ENCODE measurements around the gene TEAD4. TPM values are rescaled to one million over a fixed set of nuclear protein-coding genes. Genes with fewer than 3 reads are reported as not detected.

TEAD4 gene
- total RNA-seq, 1 experiment from 2014 or later, result 127 TPM

DNA sequence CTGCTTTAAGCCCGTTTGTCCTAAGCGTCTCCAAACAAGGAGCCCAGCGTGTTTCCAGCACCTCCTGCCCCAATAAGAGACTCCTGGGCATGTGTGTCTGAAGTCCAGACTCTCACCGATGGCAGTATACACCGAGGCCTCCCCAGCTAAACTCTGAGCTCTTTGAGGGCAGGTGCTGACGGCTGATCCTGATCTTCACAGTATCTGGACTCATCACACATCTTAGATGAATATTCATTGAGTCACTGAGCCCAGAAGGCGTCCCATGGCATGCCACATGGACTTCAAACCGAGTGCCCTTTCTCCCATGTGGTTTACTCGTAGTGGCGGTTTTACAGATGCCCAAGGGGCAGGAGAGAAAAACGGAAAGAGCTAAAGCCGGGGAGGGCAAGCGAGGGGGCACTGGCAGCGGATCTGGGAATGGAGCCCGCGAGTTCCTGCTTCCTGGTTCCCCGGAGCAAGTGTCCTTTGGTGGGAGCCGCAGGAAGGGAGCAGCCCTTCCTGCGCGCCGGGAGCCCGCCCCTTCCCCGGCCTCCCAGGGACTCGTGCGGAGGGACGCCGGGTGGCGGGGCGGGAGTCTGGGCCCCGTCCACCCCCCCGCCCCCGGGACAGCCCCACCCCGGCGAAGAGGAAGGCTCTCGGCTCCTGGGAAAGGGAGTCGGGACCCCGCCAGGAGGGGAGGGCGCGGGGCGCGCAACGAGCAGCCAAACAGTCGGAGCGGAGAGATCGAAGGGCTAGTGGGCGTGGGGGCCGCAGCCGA, 585 bp upstream of the TEAD4 start:
- WGBS (ENCODE audit: extremely low coverage, insufficient read length, low lambda C conversion rate), result no CpG with 5 or more reads among the region's 48 CpGs
- Histone ChIP-seq H3K56ac (ENCODE audit: insufficient read length, low read depth, low read length) (no peak overlapping the region), H3K18ac (ENCODE audit: insufficient read length, low read depth, low read length) (no peak overlapping the region), H3K9me3 (ENCODE audit: control insufficient read depth, low read depth, low read length) (no peaks in the 10 kb centered on the region), H4K5ac (ENCODE audit: insufficient read length, low read depth, low read length) (no peak overlapping the region), H3K4me1 (ENCODE audit: insufficient read depth, low read length) (no peaks in the 10 kb centered on the region; the same call in 1 of the 2 replicates), H2BK5ac (ENCODE audit: insufficient read length, low read length) (no peak overlapping the region), H3K79me2 (ENCODE audit: insufficient read depth, low read length) (peaks cover 18% of the 10 kb centered on the region; the same call in 1 of the 2 replicates), H3T11ph (ENCODE audit: low read length) (no peak overlapping the region), H2AK5ac (ENCODE audit: insufficient read length, low read length) (no peak overlapping the region), H3K27ac (ENCODE audit: insufficient read length, low read depth, low read length) (peak overlapping the region; percentile 19), H2BK120ac (ENCODE audit: low read depth, low read length, poor library complexity, severe bottlenecking) (no peak overlapping the region), H2AFZ (ENCODE audit: low read length) (peak overlapping the region; percentile 0), H4K8ac (replicated peaks; ENCODE audit: insufficient read length, low read depth, low read length) (no peak overlapping the region), H3K23me2 (ENCODE audit: insufficient read length, low read depth, low read length, poor library complexity, severe bottlenecking) (peaks cover 22% of the 10 kb centered on the region), H4K20me1 (ENCODE audit: control insufficient read depth, insufficient read depth, insufficient read length) (peaks cover 3% of the 10 kb centered on the region), H3K23ac (ENCODE audit: insufficient read length, low read depth, low read length) (no peak overlapping the region), H2BK12ac (ENCODE audit: insufficient read length, low read depth, low read length) (no peak overlapping the region), H4K91ac (ENCODE audit: insufficient read length, low read depth, low read length) (no peak overlapping the region), H3K27me3 (ENCODE audit: insufficient read depth, low read length) (no peaks in the 10 kb centered on the region), H3K4me2 (ENCODE audit: insufficient read depth, insufficient read length, low read length) (peak overlapping the region; percentile 80), H3K79me1 (ENCODE audit: insufficient read depth, low read depth, low read length, poor library complexity, severe bottlenecking) (no peaks in the 10 kb centered on the region), H2BK15ac (ENCODE audit: low read depth, low read length) (no peak overlapping the region), H3K4ac (ENCODE audit: low read depth, low read length) (no peak overlapping the region), H3K14ac (ENCODE audit: insufficient read depth, low read length) (no peak overlapping the region; the same call in 1 of the 2 replicates), H2BK20ac (ENCODE audit: low read depth, low read length, poor library complexity, severe bottlenecking) (no peak overlapping the region), H3K9ac (ENCODE audit: extremely low read depth, insufficient read length, low read length) (peak overlapping the region; percentile 48)
- TF ChIP-seq CTCF (conservative IDR thresholded peaks at IDR 0.05), result no peak; the same call in 2 of the 3 replicates
- H3K36me3 Mint-ChIP-seq (ENCODE audit: insufficient read depth in 1 of 3, low read depth in 3 of 3), result peaks cover 0 to 11% (median 4%) of the 10 kb centered on the region in 3 experiments; a peak in 4 of 7 replicates
- peak overlapping the region; percentile 83 to 96 for H3K4me3 Mint-ChIP-seq
- H3K27ac Mint-ChIP-seq, result peak overlapping the region; percentile 68 to 97 (median 86)
- peaks cover 41 to 42% of the 10 kb centered on the region in 2 experiments for H3K4me1 Mint-ChIP-seq
- H3K27me3 Mint-ChIP-seq (ENCODE audit: low read depth), result peaks cover 6% of the 10 kb centered on the region
- peak; percentile 74 for DNase-seq
- no peaks in the 10 kb centered on the region; a peak in 1 of 5 replicates for H3K9me3 Mint-ChIP-seq
